AG09319 (cell line): ENCODE data around the gene PNPO.
"Not testable (repeated sequence)": the region's sequence is repeated elsewhere in the genome, so short reads cannot be mapped to it uniquely, and the experiment has no call there.

Experiments used
- DNase-seq: peaks from one replicate; pipeline ENCODE4 v3.0.0-alpha.2; 2010; ENCODE audit warnings: low read depth; ENCODE audit errors: extremely low read depth
- CTCF ChIP-seq: IDR thresholded peaks from 2 replicates; pipeline ENCODE4 v1.5.1; 2011; ENCODE audit warnings: low read depth, mild to moderate bottlenecking, inconsistent platforms, low read length, moderate library complexity

Gene PNPO

GRCh38 chr17:47913050-47913449 lies 28.3 kb upstream of the PNPO start:
- no peak for DNase-seq
- no peak for TF ChIP-seq CTCF

GRCh38 chr17:47914306-47914948 lies 26.9 kb upstream of the PNPO start:
- TF ChIP-seq CTCF: no peak
- no peak for DNase-seq

GRCh38 chr17:47915776-47916398 lies 25.5 kb upstream of the PNPO start:
- TF ChIP-seq CTCF: no peak
- DNase-seq: no peak

- DNase-seq: no peak
- no peak for TF ChIP-seq CTCF
Measured at GRCh38 chr17:47916489-47917208, 24.7 kb upstream of the PNPO start.

GRCh38 chr17:47917581-47917980 lies 23.8 kb upstream of the PNPO start:
- DNase-seq: no peak
- no peak for TF ChIP-seq CTCF

- no peak for TF ChIP-seq CTCF
- no peak for DNase-seq
Measured at GRCh38 chr17:47918006-47918405, 23.4 kb upstream of the PNPO start.

- TF ChIP-seq CTCF: no peak
- DNase-seq: no peak
Measured at GRCh38 chr17:47918991-47919390, 22.4 kb upstream of the PNPO start.

GRCh38 chr17:47919889-47920288 lies 21.5 kb upstream of the PNPO start:
- DNase-seq: not testable (repeated sequence)
